ENCODE data around the gene UBR3. TPM values are rescaled to one million over a fixed set of nuclear protein-coding genes. Genes with fewer than 3 reads are reported as not detected.
"Not testable (repeated sequence)": the region's sequence is repeated elsewhere in the genome, so short reads cannot be mapped to it uniquely, and the experiment has no call there.

UBR3 gene
- total and polyA plus RNA-seq, 4 donors = 9.5 to 137 (median 25.7) TPM

DNA sequence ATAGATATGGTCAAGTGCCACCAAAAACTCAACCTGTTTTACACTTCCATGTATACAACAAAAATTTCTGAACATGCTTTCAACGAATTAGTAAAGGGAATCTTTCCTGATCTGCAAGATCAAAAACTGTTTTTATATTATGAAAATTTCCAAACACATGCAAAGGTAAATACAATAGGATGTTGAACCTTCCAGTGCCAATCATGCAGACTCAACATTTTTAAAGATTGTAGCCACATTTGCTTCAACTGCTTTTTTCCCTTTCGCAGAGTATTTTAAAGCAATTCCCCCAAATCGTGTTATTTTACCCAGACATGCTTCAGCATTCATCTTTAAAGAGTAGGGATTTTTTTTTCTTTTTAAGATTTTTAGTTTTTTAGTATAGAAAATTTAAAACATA is 40.3 kb downstream of the UBR3 start:
- Histone ChIP-seq H3K4me1 (ENCODE audit: control insufficient read depth in 5 of 5, insufficient read depth in 5 of 5, low read length in 5 of 5) (peaks cover 0 to 23% (median 0%) of the 10 kb centered on the region in 5 donors), H3K9me3 (ENCODE audit: control insufficient read depth in 4 of 4, insufficient read depth in 3 of 4, low read length in 3 of 4) (no peaks in the 10 kb centered on the region), H3K36me3 (ENCODE audit: control insufficient read depth in 4 of 4, insufficient read depth in 4 of 4, low read length in 4 of 4) (no peaks in the 10 kb centered on the region), H3K27me3 (ENCODE audit: control insufficient read depth in 3 of 3, insufficient read depth in 3 of 3, low read length in 2 of 3) (no peaks in the 10 kb centered on the region), H3K9ac (ENCODE audit: insufficient read depth in 1 of 2, low read length in 2 of 2) (no peak overlapping the region), H3K27ac (ENCODE audit: low read depth in 1 of 2, low read length in 1 of 2) (no peak overlapping the region), H3K4me3 (no peak overlapping the region)
- TF ChIP-seq CTCF (IDR thresholded peaks at IDR 0.05; ENCODE audit: control extremely low read depth, extremely low read depth) = no peak
- ATAC-seq (ENCODE audit: insufficient read depth, low FRiP score) (no peak), DNase-seq (no peak)
- 88 to 89% methylated on average over 3 of the region's 3 CpGs for WGBS, 2 donors

DNA sequence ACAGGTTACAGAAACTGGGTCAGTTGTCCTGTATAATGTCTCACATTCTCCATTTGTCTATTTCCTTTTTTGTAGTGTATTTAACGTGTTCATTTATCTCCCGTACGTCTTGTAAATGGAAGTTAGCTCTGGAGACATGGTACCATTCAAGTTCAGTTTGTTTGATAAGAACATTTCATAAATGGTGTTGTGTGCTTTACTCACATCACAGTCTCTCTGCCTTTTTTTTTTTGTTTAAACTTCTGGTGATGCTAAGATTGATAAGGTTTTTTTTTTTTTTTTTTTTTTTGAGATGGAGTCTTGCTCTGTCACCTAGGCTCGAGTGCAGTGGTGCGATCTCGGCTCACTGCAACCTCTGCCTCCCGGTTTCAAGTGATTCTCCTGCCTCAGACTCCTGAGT is 41.7 kb downstream of the UBR3 start:
- no peak for DNase-seq
- TF ChIP-seq CTCF (IDR thresholded peaks at IDR 0.05; ENCODE audit: control extremely low read depth, extremely low read depth) = no peak
- no peak for ATAC-seq (ENCODE audit: insufficient read depth, low FRiP score)

DNA sequence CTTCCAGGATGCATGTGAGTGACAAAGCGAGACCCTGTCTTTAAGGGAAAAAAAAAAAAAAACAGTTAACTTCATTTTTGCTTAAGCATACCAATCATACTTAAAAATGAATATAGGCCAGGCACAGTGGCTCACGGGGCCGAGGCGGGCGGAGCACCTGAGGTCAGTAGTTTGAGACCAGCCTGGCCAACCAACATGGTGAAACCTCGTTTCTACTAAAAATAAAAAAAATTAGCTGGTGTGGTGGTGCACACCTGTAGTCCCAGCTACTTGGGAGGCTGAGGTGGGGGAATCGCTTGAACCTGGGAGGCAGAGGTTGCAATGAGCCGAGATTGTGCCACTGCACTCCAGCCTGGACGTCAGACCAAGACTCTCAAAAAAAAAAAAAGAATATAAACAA is 44.1 kb downstream of the UBR3 start:
- not testable (repeated sequence) for DNase-seq; H3K9ac ChIP-seq (ENCODE audit: insufficient read depth in 1 of 2, low read length in 2 of 2); H3K4me3 ChIP-seq; H3K36me3 ChIP-seq (ENCODE audit: control insufficient read depth in 4 of 4, insufficient read depth in 4 of 4, low read length in 4 of 4); H3K9me3 ChIP-seq (ENCODE audit: control insufficient read depth in 4 of 4, insufficient read depth in 3 of 4, low read length in 3 of 4); H3K27ac ChIP-seq (ENCODE audit: low read depth in 1 of 2, low read length in 1 of 2); ATAC-seq (ENCODE audit: insufficient read depth, low FRiP score); H3K27me3 ChIP-seq (ENCODE audit: control insufficient read depth in 3 of 3, insufficient read depth in 3 of 3, low read length in 2 of 3)
- peaks cover 0 to 11% (median 0%) of the 10 kb centered on the region in 5 donors for H3K4me1 ChIP-seq (ENCODE audit: control insufficient read depth in 5 of 5, insufficient read depth in 5 of 5, low read length in 5 of 5)
- WGBS, 2 donors = 90 to 97% methylated on average over 9 of the region's 9 CpGs

More for the DNA sequence above, 41.7 kb downstream of the UBR3 start:
- no peak overlapping the region for H3K4me3 ChIP-seq
- H3K9me3 ChIP-seq (ENCODE audit: control insufficient read depth in 4 of 4, insufficient read depth in 3 of 4, low read length in 3 of 4) = no peaks in the 10 kb centered on the region
- H3K27me3 ChIP-seq (ENCODE audit: control insufficient read depth in 3 of 3, insufficient read depth in 3 of 3, low read length in 2 of 3) = no peaks in the 10 kb centered on the region
- H3K36me3 ChIP-seq (ENCODE audit: control insufficient read depth in 4 of 4, insufficient read depth in 4 of 4, low read length in 4 of 4) = peaks cover 0 to 1% (median 0%) of the 10 kb centered on the region in 4 donors
- 91 to 95% methylated on average over 7 of the region's 7 CpGs for WGBS, 2 donors
- H3K4me1 ChIP-seq (ENCODE audit: control insufficient read depth in 5 of 5, insufficient read depth in 5 of 5, low read length in 5 of 5) = peaks cover 0 to 14% (median 0%) of the 10 kb centered on the region in 5 donors
- H3K27ac ChIP-seq (ENCODE audit: low read depth in 1 of 2, low read length in 1 of 2) = no peak overlapping the region
- H3K9ac ChIP-seq (ENCODE audit: insufficient read depth in 1 of 2, low read length in 2 of 2) = no peak overlapping the region

- H3K27ac ChIP-seq (ENCODE audit: low read depth in 1 of 2, low read length in 1 of 2) = no peak overlapping the region
- H3K4me1 ChIP-seq (ENCODE audit: control insufficient read depth in 5 of 5, insufficient read depth in 5 of 5, low read length in 5 of 5) = peaks cover 0 to 11% (median 0%) of the 10 kb centered on the region in 5 donors
- no peak overlapping the region for H3K9ac ChIP-seq (ENCODE audit: insufficient read depth in 1 of 2, low read length in 2 of 2)
- WGBS, 2 donors = 94 to 97% methylated on average over 1 of the region's 1 CpG
- no peaks in the 10 kb centered on the region for H3K9me3 ChIP-seq (ENCODE audit: control insufficient read depth in 4 of 4, insufficient read depth in 3 of 4, low read length in 3 of 4)
- no peak for TF ChIP-seq CTCF (IDR thresholded peaks at IDR 0.05; ENCODE audit: control extremely low read depth, extremely low read depth)
- H3K36me3 ChIP-seq (ENCODE audit: control insufficient read depth in 4 of 4, insufficient read depth in 4 of 4, low read length in 4 of 4) = peaks cover 0 to 2% (median under 1%) of the 10 kb centered on the region in 4 donors
- H3K4me3 ChIP-seq = no peak overlapping the region
- no peaks in the 10 kb centered on the region for H3K27me3 ChIP-seq (ENCODE audit: control insufficient read depth in 3 of 3, insufficient read depth in 3 of 3, low read length in 2 of 3)
- no peak for ATAC-seq (ENCODE audit: insufficient read depth, low FRiP score)
- DNase-seq = no peak
Measured at GRCh38 chr2:169871994-169872393, 44.7 kb downstream of the UBR3 start.

Data from lung (tissue), 12 donors.